ENCODE data around the gene LONRF3.

GRCh38 chrX:119017077-119017476 lies 42.7 kb downstream of the LONRF3 start:
- TF ChIP-seq POLR2A (IDR thresholded peaks at IDR 0.05) (no peak), CTCF (IDR thresholded peaks at IDR 0.05) (no peak)
